Activated CD4-positive, alpha-beta T cell treated with anti-CD3 and anti-CD28 coated beads for 36 hours (primary cell): Measurements from ENCODE around the gene SEZ6L2. TPM values are rescaled to one million over a fixed set of nuclear protein-coding genes. Genes with fewer than 3 reads are reported as not detected.

Experiments used
- ATAC-seq: fragments of 200-7000 bp; cut with Tn5 transposase; one replicate; pipeline ENCODE4 v1.10.0; 2021; ENCODE audit warnings: mild to moderate bottlenecking, moderate library complexity
- CTCF ChIA-PET: fragments of 350-600 bp; sonication (Branson Sonifier 250); formaldehyde crosslinking; loops from one replicate; lab custom pipeline; 2021; ENCODE audit warnings: antibody characterized with exemption; lab: Charles Lee
- POLR2A ChIA-PET: fragments of 350-600 bp; sonication (Branson Sonifier 250); formaldehyde crosslinking; loops from one replicate; lab custom pipeline; 2021; ENCODE audit warnings: antibody characterized with exemption, inconsistent platforms; lab: Charles Lee
- DNase-seq: peaks from one replicate; pipeline ENCODE4 v3.0.0-alpha.2; 2020
- H3K27ac Mint-ChIP-seq: one replicate; pipeline ENCODE4 v1.8.0; 2021; ENCODE audit warnings: mixed read lengths
- H3K27me3 Mint-ChIP-seq: one replicate; pipeline ENCODE4 v1.8.0; 2021; ENCODE audit warnings: mixed read lengths
- H3K36me3 Mint-ChIP-seq: one replicate; pipeline ENCODE4 v1.8.0; 2021; ENCODE audit warnings: low read depth, mixed read lengths
- H3K4me1 Mint-ChIP-seq: one replicate; pipeline ENCODE4 v1.8.0; 2021; ENCODE audit warnings: mixed read lengths
- H3K4me3 Mint-ChIP-seq: one replicate; pipeline ENCODE4 v1.8.0; 2021; ENCODE audit warnings: mild to moderate bottlenecking, moderate library complexity, mixed read lengths
- H3K9me3 Mint-ChIP-seq: one replicate; pipeline ENCODE4 v1.8.0; 2021; ENCODE audit warnings: low read depth, mixed read lengths
- intact Hi-C, 2 experiments: fragments of 100-400 bp; cut with DNase I in 1 of 2; cut with micrococcal nuclease in 1 of 2; formaldehyde crosslinking; loops; one replicate each; pipeline versions ENCODE4 v1.14.2 to v1.15.1; 2022 to 2024; cut with DNase I, micrococcal nuclease
- total RNA-seq, 2 experiments: library from RNA; stranded (reverse); gene quantifications; one replicate each; pipeline ENCODE4 v1.2.3, GENCODE V29; 2021

SEZ6L2 gene
- total RNA-seq, 2 experiments from 2014 or later = 0.27 to 0.42 TPM

- ChIA-PET POLR2A (no interaction called here), CTCF (interaction anchor here (0.6 to 2.0 kb wide), 3 partner anchors 10 to 33 kb away, joined by 3 to 6 read pairs (median 4); no protein-coding TSS in a partner anchor)
- no peaks in the 10 kb centered on the region for H3K36me3 Mint-ChIP-seq
These were observed 30.8 kb downstream of the SEZ6L2 start for GRCh38 chr16:29868396-29869009.

GRCh38 chr16:29864205-29864604 is 35.1 kb downstream of the SEZ6L2 start:
- peaks cover 10% of the 10 kb centered on the region for H3K36me3 Mint-ChIP-seq
- DNase-seq (no peak), ATAC-seq (no peak)
- CTCF ChIA-PET = interaction anchor here (0.6 to 2.6 kb wide), 8 partner anchors 16 to 164 kb away, joined by 3 to 12 read pairs (median 4); partner anchors contain the start of gene KCTD13
- H3K9me3 Mint-ChIP-seq = no peaks in the 10 kb centered on the region
- no peaks in the 10 kb centered on the region for H3K27me3 Mint-ChIP-seq
- no peak overlapping the region for H3K4me3 Mint-ChIP-seq
- intact Hi-C loops = loop anchor here in 1 of 2 experiments (10.0 kb wide), 1 partner anchor 161 kb away; the partner anchor contains the start of gene C16orf92
- peaks cover 16% of the 10 kb centered on the region for H3K4me1 Mint-ChIP-seq
- no peak overlapping the region for H3K27ac Mint-ChIP-seq
- POLR2A ChIA-PET = no interaction called here

More at GRCh38 chr16:29868396-29869009, 30.8 kb downstream of the SEZ6L2 start:
- no peak for DNase-seq
- Mint-ChIP-seq H3K27ac (no peak overlapping the region), H3K9me3 (no peaks in the 10 kb centered on the region), H3K4me1 (no peaks in the 10 kb centered on the region), H3K27me3 (no peaks in the 10 kb centered on the region), H3K4me3 (no peak overlapping the region)
- intact Hi-C loops = loop anchor here in 1 of 2 experiments (10.0 kb wide), 1 partner anchor 156 kb away; the partner anchor contains the start of gene C16orf92
- ATAC-seq = no peak

GRCh38 chr16:29863669-29863984 is 35.7 kb downstream of the SEZ6L2 start:
- ChIA-PET CTCF (interaction anchor here (0.6 to 2.6 kb wide), 10 partner anchors 8 to 942 kb away, joined by 3 to 12 read pairs (median 4); partner anchors contain the start of genes KCTD13 and TMEM219), POLR2A (interaction anchor here (1.0 to 1.5 kb wide), 2 partner anchors 14 to 15 kb away, joined by 3 to 4 read pairs; no protein-coding TSS in a partner anchor)
- Mint-ChIP-seq H3K27ac (peak overlapping the region; percentile 70), H3K9me3 (no peaks in the 10 kb centered on the region), H3K27me3 (no peaks in the 10 kb centered on the region), H3K4me1 (peaks cover 16% of the 10 kb centered on the region), H3K4me3 (peak overlapping the region; percentile 90), H3K36me3 (peaks cover 13% of the 10 kb centered on the region)
- ATAC-seq = no peak
- DNase-seq = no peak
- intact Hi-C loops = loop anchor here (1.0 to 10.0 kb wide), 19 partner anchors 14 to 913 kb away; partner anchors contain the start of genes INO80E (in 2 of the 2), KCTD13 (in 2 of the 2), PAGR1 (in 2 of the 2) and ALDOA (in 1 of the 2)

- H3K4me1 Mint-ChIP-seq = peaks cover 18% of the 10 kb centered on the region
- ATAC-seq (peak; percentile 99), DNase-seq (peak; percentile 96)
- ChIA-PET CTCF (interaction anchor here (0.6 to 2.6 kb wide), 10 partner anchors 9 to 941 kb away, joined by 3 to 12 read pairs (median 4); partner anchors contain the start of genes KCTD13 and TMEM219), POLR2A (interaction anchor here (0.5 to 1.5 kb wide), 3 partner anchors 14 to 66 kb away, joined by 3 to 4 read pairs (median 3); no protein-coding TSS in a partner anchor)
- peak within 1 kb of the TSS; percentile 90 for H3K4me3 Mint-ChIP-seq
- intact Hi-C loops = loop anchor here (1.0 to 10.0 kb wide), 19 partner anchors 14 to 913 kb away; partner anchors contain the start of genes INO80E (in 2 of the 2), KCTD13 (in 2 of the 2), PAGR1 (in 2 of the 2) and ALDOA (in 1 of the 2)
- H3K9me3 Mint-ChIP-seq = no peaks in the 10 kb centered on the region
- peak within 1 kb of the TSS; percentile 98 for H3K27ac Mint-ChIP-seq
- H3K27me3 Mint-ChIP-seq = no peaks in the 10 kb centered on the region
- peaks cover 16% of the 10 kb centered on the region for H3K36me3 Mint-ChIP-seq
These were observed 36.3 kb downstream of the SEZ6L2 start, which contains the start of gene CDIPT for GRCh38 chr16:29862884-29863668. TSS of gene CDIPT (minus strand) at chr16:29863226. CDS start at chr16:29862857, 369 bp downstream.

GRCh38 chr16:29862383-29862883 is 36.9 kb downstream of the SEZ6L2 start:
- H3K4me1 Mint-ChIP-seq = peaks cover 18% of the 10 kb centered on the region
- POLR2A ChIA-PET = interaction anchor here (0.5 to 1.5 kb wide), 3 partner anchors 15 to 66 kb away, joined by 3 to 4 read pairs (median 3); no protein-coding TSS in a partner anchor
- no peaks in the 10 kb centered on the region for H3K27me3 Mint-ChIP-seq
- DNase-seq (no peak), ATAC-seq (peak; percentile 1)
- CTCF ChIA-PET = interaction anchor here (2.2 to 2.6 kb wide), 2 partner anchors 14 to 55 kb away, joined by 8 to 9 read pairs; no protein-coding TSS in a partner anchor
- intact Hi-C loops = loop anchor here (2.0 to 10.0 kb wide), 3 partner anchors 46 to 162 kb away; partner anchors contain the start of genes C16orf92 (in 1 of the 2) and PAGR1 (in 1 of the 2)
- no peaks in the 10 kb centered on the region for H3K9me3 Mint-ChIP-seq
- H3K4me3 Mint-ChIP-seq = peak overlapping the region; percentile 90
- peak overlapping the region; percentile 93 for H3K27ac Mint-ChIP-seq
- peaks cover 16% of the 10 kb centered on the region for H3K36me3 Mint-ChIP-seq

GRCh38 chr16:29860218-29860617 is 39.1 kb downstream of the SEZ6L2 start:
- peaks cover 18% of the 10 kb centered on the region for H3K4me1 Mint-ChIP-seq
- ChIA-PET CTCF (interaction anchor here (0.8 kb wide), 1 partner anchor 182 kb away, joined by 4 read pairs; no protein-coding TSS in a partner anchor), POLR2A (interaction anchor here (0.6 kb wide), 1 partner anchor 10 kb away, joined by 5 read pairs; no protein-coding TSS in a partner anchor)
- peaks cover 16% of the 10 kb centered on the region for H3K36me3 Mint-ChIP-seq
- no peak for ATAC-seq
- no peak for DNase-seq
- intact Hi-C loops = loop anchor here in 1 of 2 experiments (10.0 kb wide), 1 partner anchor 165 kb away; the partner anchor contains the start of gene C16orf92
- H3K27ac Mint-ChIP-seq = no peak overlapping the region
- no peaks in the 10 kb centered on the region for H3K27me3 Mint-ChIP-seq
- no peak overlapping the region for H3K4me3 Mint-ChIP-seq
- no peaks in the 10 kb centered on the region for H3K9me3 Mint-ChIP-seq

- CTCF ChIA-PET = interaction anchor here (0.7 to 3.5 kb wide), 2 partner anchors 11 to 205 kb away, joined by 3 to 15 read pairs; no protein-coding TSS in a partner anchor
- Mint-ChIP-seq H3K27ac (no peak overlapping the region), H3K4me3 (no peak overlapping the region), H3K4me1 (peaks cover 18% of the 10 kb centered on the region), H3K9me3 (no peaks in the 10 kb centered on the region), H3K27me3 (no peaks in the 10 kb centered on the region), H3K36me3 (peaks cover 16% of the 10 kb centered on the region)
- POLR2A ChIA-PET = no interaction called here
- no peak for ATAC-seq
- no peak for DNase-seq
- intact Hi-C loops = no loop called here
These were observed 40.4 kb downstream of the SEZ6L2 start for GRCh38 chr16:29858974-29859373.

- no peaks in the 10 kb centered on the region for H3K9me3 Mint-ChIP-seq
- no peak for ATAC-seq
- peaks cover 18% of the 10 kb centered on the region for H3K4me1 Mint-ChIP-seq
- no peak overlapping the region for H3K4me3 Mint-ChIP-seq
- intact Hi-C loops = no loop called here
- CTCF ChIA-PET = interaction anchor here (0.7 to 3.5 kb wide), 3 partner anchors 10 to 16 kb away, joined by 3 to 15 read pairs (median 4); no protein-coding TSS in a partner anchor
- no peak overlapping the region for H3K27ac Mint-ChIP-seq
- POLR2A ChIA-PET = no interaction called here
- DNase-seq = no peak
- no peaks in the 10 kb centered on the region for H3K27me3 Mint-ChIP-seq
- peaks cover 16% of the 10 kb centered on the region for H3K36me3 Mint-ChIP-seq
These were observed 41.1 kb downstream of the SEZ6L2 start for GRCh38 chr16:29858149-29858849.

GRCh38 chr16:29857133-29857760 is 42.1 kb downstream of the SEZ6L2 start:
- no peaks in the 10 kb centered on the region for H3K27me3 Mint-ChIP-seq
- H3K9me3 Mint-ChIP-seq = no peaks in the 10 kb centered on the region
- ATAC-seq (no peak), DNase-seq (no peak)
- peaks cover 14% of the 10 kb centered on the region for H3K36me3 Mint-ChIP-seq
- ChIA-PET CTCF (interaction anchor here (3.5 kb wide), 1 partner anchor 9 kb away, joined by 15 read pairs; no protein-coding TSS in a partner anchor), POLR2A (interaction anchor here (0.6 kb wide), 1 partner anchor 35 kb away, joined by 6 read pairs; no protein-coding TSS in a partner anchor)
- no peak overlapping the region for H3K4me3 Mint-ChIP-seq
- intact Hi-C loops = no loop called here
- no peak overlapping the region for H3K27ac Mint-ChIP-seq
- H3K4me1 Mint-ChIP-seq = peaks cover 18% of the 10 kb centered on the region
